GM12865 (cell line): ENCODE measurements around the gene MARF1.
"Not testable (repeated sequence)": the region's sequence is repeated elsewhere in the genome, so short reads cannot be mapped to it uniquely, and the experiment has no call there.

Source experiments
- DNase-seq: peaks from one replicate; pipeline ENCODE4 v3.0.0; 2010; ENCODE audit warnings: low read depth
- H3K4me3 ChIP-seq: 2 replicates; pipeline ENCODE4 v1.5.1; 2011; ENCODE audit warnings: mild to moderate bottlenecking, low read depth, low read length, control low read depth
- TF ChIP-seq, protein P1 (sequence below): IDR thresholded peaks from 2 replicates; pipeline ENCODE4 v1.5.1; 2011; ENCODE audit warnings: low read length, control low read depth, low read depth, inconsistent platforms; ENCODE audit not compliant: insufficient read depth; ENCODE audit errors: missing control alignments

Gene MARF1

DNA sequence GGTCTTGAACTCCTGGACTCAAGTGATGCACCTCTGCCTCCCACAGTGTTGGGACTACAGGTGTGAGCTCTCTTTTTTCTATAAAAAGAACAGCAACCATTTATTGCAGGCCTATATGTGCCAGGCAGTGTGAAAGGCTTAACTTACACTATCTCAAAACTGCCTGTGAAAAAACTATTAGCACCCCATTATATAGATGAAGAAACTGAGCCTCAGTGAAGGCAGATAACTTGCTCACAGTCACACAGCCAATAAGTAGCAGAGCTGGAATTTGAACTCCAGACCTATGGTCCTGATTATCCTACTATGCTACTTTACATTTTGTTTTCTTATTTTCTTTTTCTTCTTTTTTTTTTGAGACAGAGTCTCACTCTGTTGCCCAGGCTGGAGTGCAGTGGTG lies 22.2 kb upstream of the MARF1 start:
- TF ChIP-seq, protein P1, sequence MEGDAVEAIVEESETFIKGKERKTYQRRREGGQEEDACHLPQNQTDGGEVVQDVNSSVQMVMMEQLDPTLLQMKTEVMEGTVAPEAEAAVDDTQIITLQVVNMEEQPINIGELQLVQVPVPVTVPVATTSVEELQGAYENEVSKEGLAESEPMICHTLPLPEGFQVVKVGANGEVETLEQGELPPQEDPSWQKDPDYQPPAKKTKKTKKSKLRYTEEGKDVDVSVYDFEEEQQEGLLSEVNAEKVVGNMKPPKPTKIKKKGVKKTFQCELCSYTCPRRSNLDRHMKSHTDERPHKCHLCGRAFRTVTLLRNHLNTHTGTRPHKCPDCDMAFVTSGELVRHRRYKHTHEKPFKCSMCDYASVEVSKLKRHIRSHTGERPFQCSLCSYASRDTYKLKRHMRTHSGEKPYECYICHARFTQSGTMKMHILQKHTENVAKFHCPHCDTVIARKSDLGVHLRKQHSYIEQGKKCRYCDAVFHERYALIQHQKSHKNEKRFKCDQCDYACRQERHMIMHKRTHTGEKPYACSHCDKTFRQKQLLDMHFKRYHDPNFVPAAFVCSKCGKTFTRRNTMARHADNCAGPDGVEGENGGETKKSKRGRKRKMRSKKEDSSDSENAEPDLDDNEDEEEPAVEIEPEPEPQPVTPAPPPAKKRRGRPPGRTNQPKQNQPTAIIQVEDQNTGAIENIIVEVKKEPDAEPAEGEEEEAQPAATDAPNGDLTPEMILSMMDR = no peak
- no peak for DNase-seq
- no peak overlapping the region for H3K4me3 ChIP-seq

DNA sequence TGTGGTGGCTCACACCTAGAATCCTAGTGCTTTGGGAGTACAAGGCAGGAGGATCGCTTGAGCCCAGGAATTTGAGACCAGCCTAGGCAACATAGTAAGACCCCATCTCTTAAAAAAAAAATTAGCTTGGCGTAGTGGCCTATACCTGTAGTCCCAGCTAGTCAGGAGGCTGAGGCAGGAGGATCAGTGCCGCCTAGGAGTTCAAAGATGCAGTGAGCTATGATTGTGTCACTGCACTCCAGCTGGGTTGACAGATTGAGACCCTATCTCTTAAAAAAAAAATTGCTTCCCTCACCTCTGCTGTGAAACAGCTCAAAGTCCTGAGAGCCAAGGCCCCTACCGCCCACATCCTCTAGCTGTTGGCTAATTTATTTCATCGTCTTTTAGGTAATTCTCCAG lies 17.2 kb upstream of the MARF1 start:
- no peak overlapping the region for H3K4me3 ChIP-seq
- TF ChIP-seq, protein P1 = no peak
- DNase-seq = no peak

DNA sequence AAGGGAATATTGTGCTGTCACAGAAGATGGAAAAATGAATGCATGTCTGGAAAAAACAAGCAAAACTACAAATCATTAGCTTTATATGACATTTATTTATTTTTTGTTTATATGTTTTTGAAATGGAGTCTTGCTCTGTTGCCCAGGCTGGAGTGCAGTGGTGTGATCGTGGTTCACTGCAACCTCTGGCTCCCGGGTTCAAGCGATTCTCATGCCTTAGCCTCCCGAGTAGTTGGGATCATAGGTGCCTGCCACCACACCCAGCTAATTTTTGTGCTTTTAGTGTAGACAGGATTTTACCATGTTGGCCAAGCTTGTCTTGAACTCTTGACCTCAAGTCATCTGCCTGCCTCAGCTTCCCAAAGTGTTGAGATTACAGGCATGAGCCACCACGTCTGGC lies 15.6 kb upstream of the MARF1 start:
- H3K4me3 ChIP-seq = no peak overlapping the region
- TF ChIP-seq, protein P1 = no peak
- DNase-seq = no peak

DNA sequence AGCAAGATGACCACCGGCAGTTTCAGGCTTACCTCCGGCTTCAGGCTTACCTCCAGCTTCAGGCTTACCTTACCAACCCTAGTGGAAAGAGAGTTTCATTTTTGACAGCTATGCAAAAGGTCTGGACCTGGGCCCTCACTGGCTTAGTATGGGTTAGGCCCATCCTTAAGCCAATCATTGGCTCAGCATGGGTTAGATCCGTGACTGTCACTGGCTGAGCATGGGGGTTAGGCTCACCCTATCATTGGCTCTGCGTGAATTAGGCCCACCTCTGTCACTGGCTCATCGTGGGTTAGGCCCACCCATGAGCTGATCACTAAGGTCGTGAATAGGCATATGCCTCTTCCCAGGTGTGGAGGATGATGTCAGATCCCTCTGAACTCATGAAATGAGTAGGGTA lies 15.2 kb upstream of the MARF1 start:
- TF ChIP-seq, protein P1 = no peak
- H3K4me3 ChIP-seq = no peak overlapping the region
- DNase-seq = peak; percentile 44

DNA sequence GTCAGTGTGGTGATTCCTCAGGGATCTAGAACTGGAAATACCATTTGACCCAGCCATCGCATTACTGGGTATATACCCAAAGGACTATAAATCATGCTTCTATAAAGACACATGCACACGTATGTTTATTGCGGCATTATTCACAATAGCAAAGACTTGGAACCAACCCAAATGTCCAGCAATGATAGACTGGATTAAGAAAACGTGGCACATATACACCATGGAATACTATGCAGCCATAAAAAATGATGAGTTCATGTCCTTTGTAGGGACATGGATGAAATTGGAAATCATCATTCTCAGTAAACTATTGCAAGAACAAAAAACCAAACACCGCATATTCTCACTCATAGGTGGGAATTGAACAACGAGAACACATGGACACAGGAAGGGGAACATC lies 12.6 kb upstream of the MARF1 start:
- DNase-seq, H3K4me3 ChIP-seq: not testable (repeated sequence)

DNA sequence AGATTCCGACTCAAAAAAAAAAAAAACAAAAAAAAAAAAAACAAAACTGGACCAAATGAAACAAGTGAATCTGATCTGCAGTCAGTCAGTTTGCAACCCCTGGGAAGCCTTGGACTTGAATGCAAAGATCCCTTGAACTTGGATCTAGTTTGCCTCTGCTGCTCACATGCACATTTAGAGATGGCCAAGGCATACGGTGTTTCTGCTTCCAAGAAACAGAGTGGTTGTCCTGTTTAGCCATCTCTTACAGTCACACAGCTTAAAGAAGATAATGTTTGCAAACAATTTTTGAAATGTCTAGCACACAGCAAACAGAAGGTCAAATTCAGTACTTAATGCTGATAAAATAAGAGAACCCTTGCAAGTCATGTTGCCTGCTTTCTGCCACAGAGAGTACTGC lies 11.6 kb upstream of the MARF1 start:
- H3K4me3 ChIP-seq = no peak overlapping the region
- TF ChIP-seq, protein P1 = no peak
- DNase-seq = no peak

DNA sequence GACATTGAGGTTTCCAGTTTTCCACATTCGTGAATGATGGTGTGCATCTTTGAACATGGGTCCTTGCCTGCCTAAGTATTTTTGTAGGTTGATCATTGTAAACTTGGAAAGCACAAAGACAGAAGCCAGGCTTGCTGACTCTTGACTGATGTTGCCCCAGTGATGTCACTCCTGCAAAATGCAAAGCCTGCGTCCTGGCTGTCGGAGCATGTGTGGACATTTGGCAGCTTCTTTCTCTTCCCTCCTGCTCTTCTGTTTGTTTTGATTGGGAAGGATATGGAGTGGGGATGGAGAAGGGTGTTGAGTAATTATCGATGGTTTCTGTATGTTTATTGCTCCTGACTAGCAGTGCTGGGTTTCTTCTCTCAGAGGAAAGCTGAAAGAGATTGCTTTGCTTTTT lies 10.3 kb upstream of the MARF1 start:
- no peak for DNase-seq
- H3K4me3 ChIP-seq = no peak overlapping the region
- TF ChIP-seq, protein P1 = no peak
